Neuronal stem cell (in vitro differentiated cells): ENCODE results near the gene TFAM.
"Not testable (repeated sequence)": the region's sequence is repeated elsewhere in the genome, so short reads cannot be mapped to it uniquely, and the experiment has no call there.

Experiments used
- DNase-seq: peaks from one replicate; pipeline ENCODE4 v3.0.0-alpha.2; 2013; ENCODE audit warnings: low spot score
- H2AFZ ChIP-seq: one replicate; pipeline ENCODE4 v1.6.1; 2013; ENCODE audit warnings: mild to moderate bottlenecking, low read length, inconsistent platforms
- H2AK5ac ChIP-seq: 2 replicates; pipeline ENCODE4 v1.6.1; 2013; ENCODE audit warnings: low read depth, mild to moderate bottlenecking, inconsistent platforms, low read length, moderate library complexity, mixed read lengths
- H2BK120ac ChIP-seq: 2 replicates; pipeline ENCODE4 v1.6.1; 2013; ENCODE audit warnings: low read depth, mild to moderate bottlenecking, inconsistent platforms, low read length, moderate library complexity, mixed read lengths
- H2BK12ac ChIP-seq: one replicate; pipeline ENCODE4 v1.6.1; 2013; ENCODE audit warnings: low read length, inconsistent platforms
- H2BK15ac ChIP-seq: 2 replicates; pipeline ENCODE4 v1.6.1; 2013; ENCODE audit warnings: mild to moderate bottlenecking, low read length, inconsistent platforms, mixed read lengths
- H2BK5ac ChIP-seq: one replicate; pipeline ENCODE4 v1.6.1; 2013; ENCODE audit warnings: inconsistent platforms, mild to moderate bottlenecking, low read length, moderate library complexity
- H3K14ac ChIP-seq: one replicate; pipeline ENCODE4 v1.6.1; 2013; ENCODE audit warnings: low read length, inconsistent platforms
- H3K18ac ChIP-seq: 2 replicates; pipeline ENCODE4 v1.6.1; 2013; ENCODE audit warnings: low read length, inconsistent platforms
- H3K23ac ChIP-seq: 2 replicates; pipeline ENCODE4 v1.6.1; 2013; ENCODE audit warnings: low read depth, mild to moderate bottlenecking, mixed read lengths, low read length, inconsistent platforms; ENCODE audit not compliant: poor library complexity
- H3K27ac ChIP-seq: replicated peaks from 3 replicates; pipeline ENCODE4 v1.5.1; 2013; ENCODE audit warnings: low read length, inconsistent platforms
- H3K27me3 ChIP-seq, 3 experiments: 2 replicates each; pipeline ENCODE4 v1.6.1; 2013; ENCODE audit warnings: low read length in 3 of 3, mild to moderate bottlenecking in 2 of 3, inconsistent platforms in 1 of 3, low read depth in 1 of 3, mixed read lengths in 1 of 3, moderate library complexity in 1 of 3; ENCODE audit not compliant: control insufficient read depth in 3 of 3, insufficient read depth in 3 of 3
- H3K36me3 ChIP-seq, 2 donors: replicated peaks in 1 of 2; 2 replicates each; pipeline ENCODE4 v1.6.1; 2013; ENCODE audit warnings: low read length in 2 of 2; ENCODE audit not compliant: control insufficient read depth in 2 of 2, insufficient read depth in 2 of 2
- H3K4ac ChIP-seq: 2 replicates; pipeline ENCODE4 v1.6.1; 2013; ENCODE audit warnings: inconsistent platforms, mild to moderate bottlenecking, low read length, moderate library complexity
- H3K4me1 ChIP-seq, 2 donors: 1 replicate in 1 of 2; 2 replicates in 1 of 2; pipeline ENCODE4 v1.6.1; 2013; ENCODE audit warnings: low read length in 2 of 2, low read depth in 1 of 2; ENCODE audit not compliant: control insufficient read depth in 2 of 2, insufficient read depth in 1 of 2
- H3K4me2 ChIP-seq: one replicate; pipeline ENCODE4 v1.6.1; 2013; ENCODE audit warnings: mild to moderate bottlenecking, low read length, inconsistent platforms; ENCODE audit not compliant: insufficient read depth, poor library complexity, severe bottlenecking
- H3K4me3 ChIP-seq, 2 donors: 2 replicates each; pipeline ENCODE4 v1.5.1; 2013; ENCODE audit warnings: low read length in 2 of 2, mild to moderate bottlenecking in 2 of 2, inconsistent platforms in 1 of 2, moderate library complexity in 1 of 2
- H3K79me1 ChIP-seq: one replicate; pipeline ENCODE4 v1.6.1; 2013; ENCODE audit warnings: low read depth, mild to moderate bottlenecking, inconsistent platforms, low read length, moderate library complexity
- H3K9ac ChIP-seq: one replicate; pipeline ENCODE4 v1.6.1; 2013; ENCODE audit warnings: mild to moderate bottlenecking, low read depth, low read length, inconsistent platforms; ENCODE audit not compliant: poor library complexity
- H3K9me3 ChIP-seq, 2 donors: replicated peaks in 1 of 2; 2 replicates each; pipeline versions ENCODE3 to v1.6.1; 2013; ENCODE audit warnings: low read length in 2 of 2, mild to moderate bottlenecking in 2 of 2, inconsistent platforms in 1 of 2, low read depth in 1 of 2, mixed read lengths in 1 of 2, moderate library complexity in 1 of 2; ENCODE audit not compliant: control insufficient read depth in 2 of 2, insufficient read depth in 1 of 2
- H4K8ac ChIP-seq: one replicate; pipeline ENCODE4 v1.6.1; 2013; ENCODE audit warnings: low read depth, mild to moderate bottlenecking, inconsistent platforms, low read length, moderate library complexity
- H4K91ac ChIP-seq: one replicate; pipeline ENCODE4 v1.6.1; 2013; ENCODE audit warnings: low read length, low read depth, mild to moderate bottlenecking, inconsistent platforms; ENCODE audit not compliant: poor library complexity
- WGBS, 2 donors: extraction: QIAGEN DNeasy Blood & Tissue Kit; methylation state at CpG; one replicate each; pipeline ENCODE4 v1.1.7; 2013; ENCODE audit warnings: missing lambda C conversion rate in 2 of 2, mixed read lengths in 1 of 2; ENCODE audit not compliant: insufficient read length in 2 of 2, insufficient replicate concordance in 1 of 2; ENCODE audit errors: extremely low coverage in 2 of 2; 5-methylcytosine and 5-hydroxymethylcytosine counted together

Gene TFAM

GRCh38 chr10:58415757-58416156 lies 30.5 kb downstream of the TFAM start:
- no peaks in the 10 kb centered on the region for H3K36me3 ChIP-seq
- no peak overlapping the region for H2BK15ac ChIP-seq
- no peak overlapping the region for H3K18ac ChIP-seq
- H2AFZ ChIP-seq, result no peak overlapping the region
- no peaks in the 10 kb centered on the region for H3K4me1 ChIP-seq
- H3K23ac ChIP-seq, result no peak overlapping the region
- H3K4me2 ChIP-seq, result no peak overlapping the region
- no peak for DNase-seq
- H3K4me3 ChIP-seq, result no peak overlapping the region
- H3K27ac ChIP-seq, result no peak overlapping the region
- no peak overlapping the region for H4K91ac ChIP-seq
- H3K9ac ChIP-seq, result no peak overlapping the region
- H3K9me3 ChIP-seq, result no peaks in the 10 kb centered on the region
- no peak overlapping the region for H2AK5ac ChIP-seq
- H2BK12ac ChIP-seq, result no peak overlapping the region
- H3K79me1 ChIP-seq, result no peaks in the 10 kb centered on the region
- peaks cover 0 to 4% (median 0%) of the 10 kb centered on the region in 3 experiments for H3K27me3 ChIP-seq
- H3K14ac ChIP-seq, result no peak overlapping the region
- H3K4ac ChIP-seq, result no peak overlapping the region
- no peak overlapping the region for H2BK5ac ChIP-seq
- no peak overlapping the region for H4K8ac ChIP-seq
- no peak overlapping the region for H2BK120ac ChIP-seq

DNA sequence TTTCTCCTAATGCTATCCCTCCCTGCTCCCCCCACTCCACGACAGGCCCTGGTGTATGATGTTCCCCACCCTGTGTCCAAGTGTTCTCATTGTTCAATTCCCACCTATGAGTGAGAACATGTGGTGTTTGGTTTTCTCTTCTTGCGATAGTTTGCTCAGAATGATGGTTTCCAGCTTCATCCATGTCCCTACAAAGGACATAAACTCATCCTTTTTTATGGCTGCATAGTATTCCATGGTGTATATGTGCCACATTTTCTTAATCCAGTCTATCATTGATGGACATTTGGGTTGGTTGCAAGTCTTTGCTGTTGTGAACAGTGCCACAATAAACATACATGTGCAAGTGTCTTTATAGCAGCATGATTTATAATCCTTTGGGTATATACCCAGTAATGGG lies 32.7 kb downstream of the TFAM start:
- H3K18ac ChIP-seq, DNase-seq, H3K27me3 ChIP-seq, H3K27ac ChIP-seq, H4K91ac ChIP-seq, H3K23ac ChIP-seq, H3K4me1 ChIP-seq, H2BK120ac ChIP-seq, H3K14ac ChIP-seq, H2BK12ac ChIP-seq, H2AFZ ChIP-seq, H3K79me1 ChIP-seq, H3K4me3 ChIP-seq, H3K9me3 ChIP-seq, H3K4ac ChIP-seq, H3K4me2 ChIP-seq, H3K9ac ChIP-seq, H3K36me3 ChIP-seq, H4K8ac ChIP-seq, H2BK15ac ChIP-seq, H2AK5ac ChIP-seq, H2BK5ac ChIP-seq: not testable (repeated sequence)
- no CpG with 5 or more reads among the region's 2 CpGs for WGBS, 2 donors

DNA sequence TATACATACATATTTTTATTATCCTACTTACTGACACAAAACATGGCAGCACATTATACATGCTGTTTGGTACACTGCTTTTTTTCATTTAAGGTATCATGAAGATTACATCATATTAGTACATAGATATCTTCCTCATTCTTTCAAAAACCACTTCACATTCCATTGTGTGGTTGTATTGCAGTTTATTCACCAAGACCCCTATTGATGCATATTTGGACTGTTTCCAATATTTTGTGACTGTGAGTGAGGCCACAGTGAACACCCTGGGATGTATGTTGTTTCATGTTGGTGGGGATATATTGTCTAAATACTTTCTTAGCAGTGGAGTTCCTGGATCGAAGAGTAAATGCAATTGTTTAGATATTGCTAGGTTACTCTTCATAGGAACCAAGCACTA lies 39.0 kb downstream of the TFAM start:
- H3K27ac ChIP-seq, result no peak overlapping the region
- H3K9me3 ChIP-seq, result no peaks in the 10 kb centered on the region
- no peak overlapping the region for H2BK120ac ChIP-seq
- no peaks in the 10 kb centered on the region for H3K79me1 ChIP-seq
- no peak overlapping the region for H3K4me2 ChIP-seq
- DNase-seq, result no peak
- no CpG with 5 or more reads among the region's 1 CpG for WGBS, 2 donors
- H4K91ac ChIP-seq, result no peak overlapping the region
- no peak overlapping the region for H3K4ac ChIP-seq
- H3K4me1 ChIP-seq, result no peaks in the 10 kb centered on the region
- H3K4me3 ChIP-seq, result no peak overlapping the region
- no peak overlapping the region for H3K18ac ChIP-seq
- H2BK12ac ChIP-seq, result no peak overlapping the region
- no peak overlapping the region for H3K14ac ChIP-seq
- no peaks in the 10 kb centered on the region for H3K36me3 ChIP-seq
- no peak overlapping the region for H2AK5ac ChIP-seq
- no peak overlapping the region for H4K8ac ChIP-seq
- no peak overlapping the region for H2AFZ ChIP-seq
- no peak overlapping the region for H3K23ac ChIP-seq
- no peak overlapping the region for H2BK15ac ChIP-seq
- no peaks in the 10 kb centered on the region for H3K27me3 ChIP-seq
- no peak overlapping the region for H3K9ac ChIP-seq
- no peak overlapping the region for H2BK5ac ChIP-seq

DNA sequence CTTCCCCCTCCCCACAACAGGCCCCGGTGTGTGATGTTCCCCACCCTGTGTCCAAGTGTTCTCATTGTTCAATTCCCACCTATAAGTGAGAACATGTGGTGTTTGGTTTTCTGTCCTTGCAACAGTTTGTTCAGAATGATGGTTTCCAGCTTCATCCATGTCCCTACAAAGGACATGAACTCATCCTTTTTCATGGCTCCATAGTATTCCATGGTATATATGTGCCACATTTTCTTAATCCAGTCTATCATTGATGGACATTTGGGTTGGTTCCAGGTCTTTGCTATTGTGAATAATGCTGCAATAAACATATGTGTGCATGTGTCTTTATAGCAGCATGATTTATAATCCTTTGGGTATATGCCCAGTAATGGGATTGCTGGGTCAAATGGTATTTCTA lies 43.2 kb downstream of the TFAM start:
- not testable (repeated sequence) for H2AK5ac ChIP-seq, H3K4me2 ChIP-seq, H3K14ac ChIP-seq, H2BK15ac ChIP-seq, H3K27ac ChIP-seq, H3K4ac ChIP-seq, H3K18ac ChIP-seq, H3K27me3 ChIP-seq, H3K9me3 ChIP-seq, H3K23ac ChIP-seq, DNase-seq, H3K36me3 ChIP-seq, H2BK5ac ChIP-seq, H2BK120ac ChIP-seq, H3K79me1 ChIP-seq, H3K9ac ChIP-seq, H4K8ac ChIP-seq, H2AFZ ChIP-seq, H3K4me1 ChIP-seq, H3K4me3 ChIP-seq, H4K91ac ChIP-seq, H2BK12ac ChIP-seq
- no CpG with 5 or more reads among the region's 1 CpG for WGBS, 2 donors
